ENCODE data around the gene ARHGAP24.

ARHGAP24 gene

DNA sequence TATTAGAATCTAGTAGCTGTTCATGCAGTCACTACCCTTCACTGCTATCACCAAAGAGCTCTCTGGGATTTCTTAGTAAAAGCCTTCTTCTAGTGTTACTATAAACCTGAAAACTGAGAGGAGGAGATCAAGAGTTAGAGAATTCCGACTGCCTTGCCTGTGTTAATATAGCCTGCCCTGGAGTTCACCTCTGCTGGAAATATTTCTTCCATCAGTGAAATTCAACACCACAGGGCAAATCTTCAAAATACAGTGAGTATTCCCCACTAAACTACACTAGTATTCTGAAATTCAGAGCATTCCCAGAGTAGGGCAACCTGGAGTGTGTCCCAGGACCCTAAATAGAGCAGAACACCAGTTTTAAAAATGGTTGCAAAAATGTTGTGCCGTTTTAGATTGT, 301.1 kb downstream of the ARHGAP24 start:
- DNase-seq (ENCODE audit: extremely low read depth, low read depth) = no peak
- no peak for TF ChIP-seq CTCF (IDR thresholded peaks at IDR 0.05; ENCODE audit: low read depth, low read length)

GRCh38 chr4:85776579-85776978, 301.6 kb downstream of the ARHGAP24 start:
- DNase-seq (ENCODE audit: extremely low read depth, low read depth) = no peak
- no peak for TF ChIP-seq CTCF (IDR thresholded peaks at IDR 0.05; ENCODE audit: low read depth, low read length)

- no peak for TF ChIP-seq CTCF (IDR thresholded peaks at IDR 0.05; ENCODE audit: low read depth, low read length)
Measured at GRCh38 chr4:85777908-85778631, 303.1 kb downstream of the ARHGAP24 start.

GRCh38 chr4:85778632-85779131, 303.7 kb downstream of the ARHGAP24 start:
- TF ChIP-seq CTCF (IDR thresholded peaks at IDR 0.05; ENCODE audit: low read depth, low read length) = no peak
- DNase-seq (ENCODE audit: extremely low read depth, low read depth) = no peak

More at GRCh38 chr4:85777908-85778631, 303.1 kb downstream of the ARHGAP24 start:
- no peak for DNase-seq (ENCODE audit: extremely low read depth, low read depth)

GRCh38 chr4:85779165-85779564, 304.2 kb downstream of the ARHGAP24 start:
- no peak for DNase-seq (ENCODE audit: extremely low read depth, low read depth)
- TF ChIP-seq CTCF (IDR thresholded peaks at IDR 0.05; ENCODE audit: low read depth, low read length) = no peak; the same call in none of the 2 replicates

- no peak for TF ChIP-seq CTCF (IDR thresholded peaks at IDR 0.05; ENCODE audit: low read depth, low read length)
- no peak for DNase-seq (ENCODE audit: extremely low read depth, low read depth)
Measured at GRCh38 chr4:85780664-85781063, 305.7 kb downstream of the ARHGAP24 start.

DNA sequence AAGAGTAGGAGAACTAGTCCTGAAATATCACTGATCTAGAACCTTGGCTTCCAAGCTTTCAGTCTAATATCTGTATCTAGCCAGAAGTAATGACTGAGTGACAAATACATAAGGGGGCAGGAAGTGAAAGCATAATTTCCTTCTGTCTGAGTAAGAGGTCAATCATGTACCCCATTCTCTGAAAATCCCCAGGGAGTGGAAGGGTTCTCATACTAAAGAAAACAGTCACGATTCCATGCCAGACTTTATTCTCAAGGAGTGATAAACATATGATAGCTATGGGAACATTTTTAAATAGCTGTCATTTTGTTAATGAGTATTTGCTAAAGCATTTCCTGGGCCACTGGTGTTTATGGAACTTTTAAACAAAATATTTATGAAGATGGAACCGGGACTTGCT, 308.5 kb downstream of the ARHGAP24 start:
- no peak for DNase-seq (ENCODE audit: extremely low read depth, low read depth)
- TF ChIP-seq CTCF (IDR thresholded peaks at IDR 0.05; ENCODE audit: low read depth, low read length) = no peak
